Gastroesophageal sphincter (tissue), 4 donors: ENCODE results near the gene ZNF362. TPM values are rescaled to one million over a fixed set of nuclear protein-coding genes. Genes with fewer than 3 reads are reported as not detected.

Experiments
- ATAC-seq: fragments of 150-250 bp; one replicate; pipeline ENCODE4 v1.9.1; 2016; ENCODE audit warnings: mild to moderate bottlenecking, moderate library complexity
- H3K27ac ChIP-seq, 4 donors: fragments of 200-600 bp; sonication (generic) in 3 of 4; 1 replicate in 3 of 4; 2 replicates in 1 of 4; pipeline ENCODE4 v1.5.1; 2016 to 2019
- H3K27me3 ChIP-seq: fragments of 200-600 bp; sonication (generic); one replicate; pipeline ENCODE4 v1.5.1; 2019
- H3K36me3 ChIP-seq, 2 donors: fragments of 200-600 bp; sonication (generic); one replicate each; pipeline ENCODE4 v1.5.1; 2019; ENCODE audit warnings: control low read depth in 1 of 2
- H3K4me1 ChIP-seq, 3 donors: fragments of 200-600 bp; sonication (generic); 1 replicate in 2 of 3; 2 replicates in 1 of 3; pipeline ENCODE4 v1.5.1; 2016 to 2019; ENCODE audit warnings: control low read depth in 2 of 3
- H3K4me3 ChIP-seq, 2 donors: fragments of 200-600 bp; sonication (generic); one replicate each; pipeline ENCODE4 v1.5.1; 2019; ENCODE audit warnings: mild to moderate bottlenecking in 1 of 2, moderate library complexity in 1 of 2
- H3K9me3 ChIP-seq, 3 donors: fragments of 200-600 bp; sonication (generic); one replicate each; pipeline ENCODE4 v1.5.1; 2017 to 2019; ENCODE audit warnings: control low read depth in 2 of 3
- CTCF ChIP-seq, 4 experiments: fragments of 200-600 bp in 2 of 4; fragments of 450-650 bp in 2 of 4; sonication (generic) in 1 of 4; IDR thresholded peaks; one replicate each; pipeline ENCODE4 v1.5.1; 2017 to 2019; ENCODE audit warnings: antibody characterized with exemption in 4 of 4, mild to moderate bottlenecking in 2 of 4, moderate library complexity in 2 of 4
- EP300 ChIP-seq: sonication (generic); formaldehyde crosslinking; IDR thresholded peaks from one replicate; pipeline ENCODE4 v1.6.1; 2017; ENCODE audit warnings: antibody characterized with exemption, mild to moderate bottlenecking
- POLR2A ChIP-seq, 2 donors: fragments of 450-650 bp; IDR thresholded peaks; one replicate each; pipeline ENCODE4 v1.6.1; 2017; ENCODE audit warnings: antibody characterized with exemption in 2 of 2, mild to moderate bottlenecking in 2 of 2, moderate library complexity in 1 of 2
- POLR2AphosphoS5 ChIP-seq: sonication (generic); formaldehyde crosslinking; IDR thresholded peaks from one replicate; pipeline ENCODE4 v1.6.1; 2017; ENCODE audit warnings: antibody characterized with exemption
- WGBS, 2 donors: methylation state at CpG; one replicate each; pipeline ENCODE4 v1.1.5; 2018; ENCODE audit warnings: low coverage in 1 of 2; 5-methylcytosine and 5-hydroxymethylcytosine counted together
- total RNA-seq, 4 donors: library from RNA; depleted of rRNA; stranded (reverse); fragments of >200 nt; gene quantifications; one replicate each; pipeline ENCODE4 v1.1.0, GENCODE V29; 2016

The ZNF362 gene
- total RNA-seq, 4 donors from 2014 or later: 14.6 to 29.2 (median 24.1) TPM

DNA sequence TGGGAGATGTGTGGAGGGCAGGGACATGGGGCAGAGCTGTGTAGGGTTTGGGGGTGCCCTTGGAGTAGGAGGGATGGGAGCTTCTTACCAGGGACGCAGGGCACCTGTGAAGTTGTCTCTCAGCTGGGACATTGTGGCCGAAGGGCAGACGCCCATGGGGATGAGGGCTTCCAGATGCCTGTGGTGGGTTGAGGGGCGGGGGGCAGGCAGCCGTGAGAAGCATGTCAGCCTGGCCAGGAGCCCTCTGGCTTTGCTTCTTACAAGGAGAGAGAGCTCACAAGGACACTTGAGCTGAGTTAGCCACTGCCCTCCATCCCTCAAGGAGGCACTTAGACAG is 56.1 kb downstream of the ZNF362 start:
- H3K4me3 ChIP-seq: no peak overlapping the region
- 60 to 80% methylated on average over 1 of the region's 5 CpGs for WGBS, 2 donors
- TF ChIP-seq POLR2AphosphoS5 (no peak), POLR2A (IDR thresholded peaks at IDR 0.05) (no peak), CTCF (IDR thresholded peaks at IDR 0.05) (no peak), EP300 (no peak)
- H3K36me3 ChIP-seq: no peaks in the 10 kb centered on the region
- H3K27ac ChIP-seq: no peak overlapping the region
- H3K9me3 ChIP-seq: no peaks in the 10 kb centered on the region
- no peak for ATAC-seq
- H3K4me1 ChIP-seq: no peaks in the 10 kb centered on the region
- H3K27me3 ChIP-seq: no peaks in the 10 kb centered on the region

DNA sequence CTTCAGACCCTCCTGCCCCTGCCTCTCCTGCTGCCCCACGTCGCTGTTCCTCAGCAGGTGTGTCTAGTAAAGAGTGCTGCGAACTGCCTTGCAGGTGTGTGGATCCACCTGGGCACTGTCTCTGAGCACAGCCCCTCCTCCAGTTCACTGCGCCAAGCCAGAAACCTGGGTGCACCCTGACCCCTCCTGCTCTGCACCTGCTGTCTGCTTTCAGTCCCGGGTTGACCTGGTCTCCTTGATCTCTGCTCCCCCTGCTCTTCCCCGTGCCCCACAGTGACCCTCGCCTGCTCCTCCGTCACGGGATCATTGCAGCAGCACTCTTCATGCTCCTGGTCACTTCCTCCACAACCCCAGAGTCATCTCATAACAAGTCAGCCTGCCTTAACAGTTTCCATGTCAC is 58.1 kb downstream of the ZNF362 start:
- TF ChIP-seq CTCF (IDR thresholded peaks at IDR 0.05): no peak
- no peak for TF ChIP-seq POLR2AphosphoS5
- no peak for TF ChIP-seq EP300
- TF ChIP-seq POLR2A (IDR thresholded peaks at IDR 0.05): no peak
- no peaks in the 10 kb centered on the region for H3K4me1 ChIP-seq
- H3K27ac ChIP-seq: no peak overlapping the region
- H3K36me3 ChIP-seq: no peaks in the 10 kb centered on the region
- ATAC-seq: no peak
- H3K4me3 ChIP-seq: no peak overlapping the region
- H3K27me3 ChIP-seq: no peaks in the 10 kb centered on the region
- WGBS, 2 donors: 88 to 93% methylated on average over 5 of the region's 9 CpGs
- no peaks in the 10 kb centered on the region for H3K9me3 ChIP-seq

- no peaks in the 10 kb centered on the region for H3K36me3 ChIP-seq
- no peaks in the 10 kb centered on the region for H3K27me3 ChIP-seq
- ATAC-seq: no peak
- no peak overlapping the region for H3K27ac ChIP-seq
- H3K9me3 ChIP-seq: no peaks in the 10 kb centered on the region
- 68 to 92% methylated on average over 2 of the region's 2 CpGs for WGBS, 2 donors
- H3K4me1 ChIP-seq: no peaks in the 10 kb centered on the region
- H3K4me3 ChIP-seq: no peak overlapping the region
- no peak for TF ChIP-seq EP300
- TF ChIP-seq CTCF (IDR thresholded peaks at IDR 0.05): no peak
- no peak for TF ChIP-seq POLR2AphosphoS5
- no peak for TF ChIP-seq POLR2A (IDR thresholded peaks at IDR 0.05)
Observed at GRCh38 chr1:33316601-33317000, 60.3 kb downstream of the ZNF362 start.

DNA sequence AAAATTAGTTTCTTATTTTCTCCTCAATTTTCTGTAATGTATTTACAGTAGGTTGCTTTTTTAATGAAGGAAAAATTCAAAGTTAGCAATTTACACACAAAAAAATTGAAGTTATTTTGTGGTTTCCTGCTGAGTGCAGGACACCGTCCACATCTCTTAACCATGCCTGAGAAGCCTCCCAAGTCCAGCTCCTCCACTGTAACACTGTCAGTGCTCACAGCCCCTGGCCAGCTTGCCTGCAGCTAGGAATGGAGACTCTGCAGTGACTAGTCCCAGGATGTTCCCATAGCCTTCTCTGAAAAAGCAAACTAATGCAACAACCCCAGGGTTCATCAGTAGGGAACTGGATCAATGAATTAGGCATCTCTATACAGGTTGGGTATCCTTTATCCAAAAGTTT is 61.1 kb downstream of the ZNF362 start:
- ATAC-seq: no peak
- no peaks in the 10 kb centered on the region for H3K27me3 ChIP-seq
- H3K36me3 ChIP-seq: peaks cover 0 to 7% of the 10 kb centered on the region in 2 donors
- 56 to 71% methylated on average over 1 of the region's 1 CpG for WGBS, 2 donors
- TF ChIP-seq EP300: no peak
- TF ChIP-seq CTCF (IDR thresholded peaks at IDR 0.05): no peak
- no peak for TF ChIP-seq POLR2AphosphoS5
- no peak for TF ChIP-seq POLR2A (IDR thresholded peaks at IDR 0.05)
- no peak overlapping the region for H3K4me3 ChIP-seq
- H3K27ac ChIP-seq: no peak overlapping the region
- no peaks in the 10 kb centered on the region for H3K4me1 ChIP-seq
- H3K9me3 ChIP-seq: no peaks in the 10 kb centered on the region

DNA sequence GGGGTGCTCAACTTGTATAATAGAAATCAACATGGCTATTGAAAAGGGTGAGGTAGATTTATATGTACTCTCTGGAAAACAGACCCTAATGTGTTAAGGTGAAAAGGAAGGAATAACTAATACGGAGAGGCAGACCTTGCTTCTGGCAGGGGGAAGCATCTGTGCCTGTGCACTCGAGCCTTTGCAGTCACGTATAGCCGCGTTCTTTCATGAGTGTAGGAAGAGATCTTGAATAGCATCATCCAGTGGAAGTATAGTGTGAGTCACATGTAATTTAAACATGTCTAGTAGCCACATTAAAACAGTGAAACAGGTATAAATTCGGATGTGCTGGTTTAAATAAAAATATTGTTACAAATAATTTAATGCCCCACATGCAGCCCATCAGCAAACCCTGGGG is 61.7 kb downstream of the ZNF362 start:
- Histone ChIP-seq H3K27me3 (no peaks in the 10 kb centered on the region), H3K36me3 (peaks cover 0 to 13% of the 10 kb centered on the region in 2 donors), H3K9me3 (no peaks in the 10 kb centered on the region), H3K27ac (no peak overlapping the region), H3K4me3 (no peak overlapping the region), H3K4me1 (no peaks in the 10 kb centered on the region)
- WGBS, 2 donors: 48 to 60% methylated on average over 6 of the region's 6 CpGs
- ATAC-seq: no peak
- TF ChIP-seq POLR2AphosphoS5 (no peak), POLR2A (IDR thresholded peaks at IDR 0.05) (no peak), CTCF (IDR thresholded peaks at IDR 0.05) (no peak), EP300 (no peak)
